GM12892 (cell line): Measurements from ENCODE around the gene SLC35F2.
"Not testable (repeated sequence)": the region's sequence is repeated elsewhere in the genome, so short reads cannot be mapped to it uniquely, and the experiment has no call there.

ENCODE experiments used
- DNase-seq: peaks from one replicate; pipeline ENCODE4 v3.0.0; 2011; ENCODE audit not compliant: insufficient read length
- FAIRE-seq: peaks from 2 replicates; lab custom pipeline; 2011; peaks lifted over from hg19 to GRCh38; lab: Jason Lieb, UNC
- POLR2A ChIP-seq: IDR thresholded peaks from 2 replicates; pipeline ENCODE4 v1.6.1; 2011; ENCODE audit warnings: low read depth, low read length, control low read depth
- POLR2AphosphoS5 ChIP-seq: IDR thresholded peaks from 2 replicates; pipeline ENCODE4 v1.6.1; 2011; ENCODE audit warnings: low read depth, low read length, control low read depth
- TAF1 ChIP-seq: IDR thresholded peaks from 2 replicates; pipeline ENCODE4 v1.6.1; 2011; ENCODE audit warnings: low read depth, mild to moderate bottlenecking, control low read depth, low read length, borderline replicate concordance

SLC35F2 gene

GRCh38 chr11:107836851-107837250 is 21.7 kb downstream of the SLC35F2 start:
- TF ChIP-seq POLR2AphosphoS5: no peak
- TF ChIP-seq TAF1: no peak
- no peak for TF ChIP-seq POLR2A
- peak; percentile 44 for FAIRE-seq

GRCh38 chr11:107834995-107835394 is 23.6 kb downstream of the SLC35F2 start:
- TF ChIP-seq TAF1: no peak
- DNase-seq: no peak
- FAIRE-seq: no peak

More at GRCh38 chr11:107836851-107837250, 21.7 kb downstream of the SLC35F2 start:
- DNase-seq: no peak

- not testable (repeated sequence) for DNase-seq, FAIRE-seq
These were observed 24.7 kb downstream of the SLC35F2 start for GRCh38 chr11:107833926-107834325.

- FAIRE-seq (peak; percentile 44), DNase-seq (no peak)
- TF ChIP-seq POLR2AphosphoS5: no peak
- no peak for TF ChIP-seq POLR2A
- no peak for TF ChIP-seq TAF1
These were observed 27.6 kb downstream of the SLC35F2 start for GRCh38 chr11:107830915-107831540.

GRCh38 chr11:107827041-107827440 is 31.5 kb downstream of the SLC35F2 start:
- DNase-seq (no peak), FAIRE-seq (no peak)
- no peak for TF ChIP-seq POLR2A
- TF ChIP-seq TAF1: no peak
- no peak for TF ChIP-seq POLR2AphosphoS5

GRCh38 chr11:107825875-107826274 is 32.7 kb downstream of the SLC35F2 start:
- DNase-seq (no peak), FAIRE-seq (no peak)
- no peak for TF ChIP-seq TAF1
- TF ChIP-seq POLR2AphosphoS5: no peak
- no peak for TF ChIP-seq POLR2A

GRCh38 chr11:107824668-107825369 is 33.8 kb downstream of the SLC35F2 start:
- no peak for TF ChIP-seq POLR2A
- DNase-seq (no peak), FAIRE-seq (no peak)

GRCh38 chr11:107821199-107821927 is 37.2 kb downstream of the SLC35F2 start:
- FAIRE-seq (peak; percentile 44), DNase-seq (no peak)
- TF ChIP-seq POLR2A: no peak
- TF ChIP-seq TAF1: no peak
- no peak for TF ChIP-seq POLR2AphosphoS5

GRCh38 chr11:107819361-107820014 is 39.1 kb downstream of the SLC35F2 start:
- no peak for TF ChIP-seq TAF1
- TF ChIP-seq POLR2A: no peak
- TF ChIP-seq POLR2AphosphoS5: no peak
- FAIRE-seq (peak; percentile 27), DNase-seq (no peak)

GRCh38 chr11:107818491-107818890 is 40.1 kb downstream of the SLC35F2 start:
- FAIRE-seq: no peak
- TF ChIP-seq TAF1: no peak
- TF ChIP-seq POLR2AphosphoS5: no peak
- TF ChIP-seq POLR2A: no peak
- no peak for DNase-seq

GRCh38 chr11:107816028-107816427 is 42.6 kb downstream of the SLC35F2 start:
- DNase-seq: no peak
- no peak for FAIRE-seq
- TF ChIP-seq TAF1 (no peak), POLR2A (no peak), POLR2AphosphoS5 (no peak)
